Retinal pigment epithelial cell (primary cell): Measurements from ENCODE around the gene GABARAP.
A peak's percentile ranks its signal among the peaks of the same experiment; 100 is the strongest.

Experiments
- DNase-seq: peaks from one replicate; pipeline ENCODE4 v3.0.0-alpha.2; 2010; ENCODE audit warnings: low read depth
- H3K4me3 ChIP-seq: 2 replicates; pipeline ENCODE4 v1.5.1; 2011; ENCODE audit warnings: mild to moderate bottlenecking, low read length, control low read depth, moderate library complexity
- CTCF ChIP-seq: conservative IDR thresholded peaks from 2 replicates; pipeline ENCODE4 v1.5.1; 2011; ENCODE audit warnings: low read depth, low read length, control low read depth, inconsistent platforms

GABARAP gene

DNA sequence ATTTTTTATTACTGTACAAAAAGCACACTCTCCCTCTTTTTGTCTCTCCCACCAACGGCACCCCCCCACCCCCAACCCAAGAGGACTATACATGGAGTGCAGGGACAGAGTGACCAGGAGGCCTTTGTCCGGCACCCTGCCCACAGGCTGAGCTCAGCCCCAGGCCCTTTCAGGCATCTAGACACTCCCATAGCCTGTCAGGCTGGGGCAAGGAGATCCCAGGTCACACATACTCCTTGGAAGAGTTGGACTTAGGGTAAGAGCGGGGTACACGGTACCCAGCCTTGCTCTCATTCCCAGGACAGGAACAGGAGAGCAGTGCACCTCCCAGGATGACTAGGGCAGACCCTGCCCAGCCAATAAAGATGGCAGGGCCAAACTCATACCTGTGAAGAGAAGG lies 17.9 kb upstream of the GABARAP start:
- no peak for TF ChIP-seq CTCF
- no peak overlapping the region for H3K4me3 ChIP-seq
- no peak for DNase-seq

- no peak for DNase-seq
- H3K4me3 ChIP-seq = no peak overlapping the region
- TF ChIP-seq CTCF = no peak
Measured at GRCh38 chr17:7259555-7259889, 17.3 kb upstream of the GABARAP start.

- DNase-seq = no peak
- TF ChIP-seq CTCF = no peak
- H3K4me3 ChIP-seq = no peak overlapping the region
Measured at GRCh38 chr17:7258731-7259554, 16.7 kb upstream of the GABARAP start.

DNA sequence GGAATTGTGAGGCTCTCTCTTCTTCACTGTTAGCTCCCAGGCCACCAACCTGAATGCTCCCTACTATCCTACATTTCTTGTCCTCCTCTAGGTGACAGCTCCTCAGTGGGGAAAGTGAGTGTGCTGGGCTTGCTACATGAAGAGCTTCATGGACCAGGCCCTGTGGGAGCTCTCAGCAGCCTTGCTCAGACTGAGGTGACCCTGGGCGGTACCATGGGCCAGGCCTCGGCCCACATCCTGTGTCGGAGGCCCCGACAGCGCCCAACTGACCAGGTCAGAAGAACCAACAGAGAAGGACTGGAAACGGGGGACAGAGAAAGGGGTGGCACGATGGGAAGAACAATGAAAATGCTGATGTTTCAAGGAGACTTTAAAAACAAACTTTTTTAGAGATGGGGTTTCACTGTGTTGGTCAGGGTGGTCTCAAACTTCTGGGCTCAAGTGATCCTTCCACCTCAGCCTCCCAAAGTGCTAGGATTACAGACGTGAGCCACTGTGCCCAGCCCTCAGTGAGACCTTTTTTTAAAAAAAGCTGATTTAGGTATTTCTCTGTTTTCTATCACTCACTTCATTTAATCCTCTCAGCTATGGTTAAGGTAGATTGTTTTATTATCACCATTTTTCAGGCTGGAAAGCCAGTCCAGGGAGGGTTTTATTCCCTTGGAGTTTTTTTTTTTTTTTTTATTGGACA lies 14.7 kb upstream of the GABARAP start:
- no peak overlapping the region for H3K4me3 ChIP-seq
- TF ChIP-seq CTCF = no peak
- no peak for DNase-seq

DNA sequence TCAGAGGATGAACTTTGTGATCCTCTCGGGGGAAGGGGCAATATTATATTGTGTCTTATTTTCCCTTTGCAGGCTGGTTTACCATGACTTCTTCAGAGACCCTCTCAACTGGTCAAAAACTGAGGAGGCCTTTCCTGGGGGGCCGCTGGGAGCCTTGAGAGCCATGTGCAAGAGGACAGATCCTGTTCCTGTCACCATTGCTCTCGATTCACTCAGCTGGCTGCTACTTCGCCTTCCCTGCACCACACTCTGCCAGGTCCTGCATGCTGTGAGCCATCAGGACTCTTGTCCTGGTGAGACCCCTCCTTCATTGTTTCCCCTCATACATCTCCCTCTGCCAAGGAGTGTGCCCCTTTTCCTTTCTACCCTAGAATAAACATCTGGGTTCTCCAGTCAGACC lies 12.3 kb upstream of the GABARAP start:
- TF ChIP-seq CTCF = no peak
- H3K4me3 ChIP-seq = no peak overlapping the region
- DNase-seq = no peak

GRCh38 chr17:7253082-7253481 lies 10.8 kb upstream of the GABARAP start:
- no peak for TF ChIP-seq CTCF
- H3K4me3 ChIP-seq = peak overlapping the region; percentile 89
- no peak for DNase-seq
